ENCODE measurements around the gene BCL2.
A peak's percentile ranks its signal among the peaks of the same experiment; 100 is the strongest.

BCL2 gene

DNA sequence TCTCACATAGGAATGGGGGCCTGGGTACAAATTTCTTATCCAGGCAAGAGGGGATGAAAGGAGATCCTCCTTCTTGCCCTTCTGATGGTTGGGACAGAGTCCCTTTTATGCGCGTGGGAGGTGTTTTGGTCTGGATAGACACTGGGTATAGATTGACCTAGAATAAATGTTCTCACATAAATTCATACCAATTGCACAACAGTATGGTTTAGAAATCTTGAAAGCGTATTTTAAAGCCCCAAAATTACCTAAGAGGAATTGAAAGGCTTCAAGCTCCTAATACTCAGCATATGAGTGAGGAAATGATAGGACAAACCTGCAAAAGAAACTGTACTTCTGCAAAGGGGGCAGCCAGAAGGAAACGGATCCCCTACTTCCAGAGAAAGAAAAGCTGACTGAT lies 2.6 kb upstream of the BCL2 start:
- no peak overlapping the region for H3K4me3 ChIP-seq (ENCODE audit: low read depth, low read length)
- CTCF ChIA-PET = interaction anchor here (0.7 to 8.9 kb wide), 27 partner anchors 8 to 323 kb away, joined by 3 to 287 read pairs (median 7); no protein-coding TSS in a partner anchor
- DNase-seq (ENCODE audit: low read depth, low spot score) = no peak
- TF ChIP-seq, protein P1, sequence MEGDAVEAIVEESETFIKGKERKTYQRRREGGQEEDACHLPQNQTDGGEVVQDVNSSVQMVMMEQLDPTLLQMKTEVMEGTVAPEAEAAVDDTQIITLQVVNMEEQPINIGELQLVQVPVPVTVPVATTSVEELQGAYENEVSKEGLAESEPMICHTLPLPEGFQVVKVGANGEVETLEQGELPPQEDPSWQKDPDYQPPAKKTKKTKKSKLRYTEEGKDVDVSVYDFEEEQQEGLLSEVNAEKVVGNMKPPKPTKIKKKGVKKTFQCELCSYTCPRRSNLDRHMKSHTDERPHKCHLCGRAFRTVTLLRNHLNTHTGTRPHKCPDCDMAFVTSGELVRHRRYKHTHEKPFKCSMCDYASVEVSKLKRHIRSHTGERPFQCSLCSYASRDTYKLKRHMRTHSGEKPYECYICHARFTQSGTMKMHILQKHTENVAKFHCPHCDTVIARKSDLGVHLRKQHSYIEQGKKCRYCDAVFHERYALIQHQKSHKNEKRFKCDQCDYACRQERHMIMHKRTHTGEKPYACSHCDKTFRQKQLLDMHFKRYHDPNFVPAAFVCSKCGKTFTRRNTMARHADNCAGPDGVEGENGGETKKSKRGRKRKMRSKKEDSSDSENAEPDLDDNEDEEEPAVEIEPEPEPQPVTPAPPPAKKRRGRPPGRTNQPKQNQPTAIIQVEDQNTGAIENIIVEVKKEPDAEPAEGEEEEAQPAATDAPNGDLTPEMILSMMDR (IDR thresholded peaks at IDR 0.05; ENCODE audit: insufficient read depth, low read length, missing control alignments) = no peak
- POLR2A ChIA-PET = no interaction called here

DNA sequence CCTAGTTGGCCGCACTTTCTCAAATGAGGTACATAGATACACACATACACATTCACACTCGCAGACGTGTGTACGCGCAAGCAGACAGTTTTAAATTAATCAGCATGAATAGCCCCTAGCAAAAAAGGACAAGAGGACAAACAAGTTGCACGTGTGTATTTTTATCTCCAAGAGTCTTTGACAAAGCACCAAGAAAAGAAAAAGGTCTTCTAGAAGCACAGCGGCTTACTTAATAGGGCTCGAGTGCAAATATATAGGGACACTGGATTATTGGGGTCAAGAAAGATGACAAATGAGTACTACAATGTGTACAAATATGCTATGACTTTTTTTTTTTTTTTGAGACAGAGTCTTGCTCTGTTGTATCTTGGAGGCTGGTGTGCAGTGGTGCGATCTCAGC lies 1.7 kb upstream of the BCL2 start:
- no peak overlapping the region; the same call in 1 of the 2 replicates for H3K4me3 ChIP-seq (ENCODE audit: low read depth, low read length)
- DNase-seq (ENCODE audit: low read depth, low spot score) = no peak
- POLR2A ChIA-PET = no interaction called here
- TF ChIP-seq, protein P1 (IDR thresholded peaks at IDR 0.05; ENCODE audit: insufficient read depth, low read length, missing control alignments) = no peak
- CTCF ChIA-PET = interaction anchor here (0.6 to 8.9 kb wide), 7 partner anchors 13 to 727 kb away, joined by 3 to 287 read pairs (median 37); no protein-coding TSS in a partner anchor

DNA sequence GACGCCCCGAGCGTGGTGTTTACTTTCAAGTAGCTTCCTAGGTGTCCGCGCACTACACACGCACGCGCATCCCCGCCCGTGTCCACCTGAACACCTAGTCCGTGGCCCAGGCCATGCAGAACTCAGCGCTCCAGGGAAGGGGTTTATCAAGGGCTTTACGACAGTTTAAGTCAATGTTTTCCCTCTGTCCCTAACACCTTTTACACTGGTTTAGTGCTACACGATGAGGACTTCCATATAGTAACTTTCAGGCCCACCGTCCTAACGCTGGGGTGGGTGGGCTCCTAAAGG lies 1.4 kb upstream of the BCL2 start:
- no peak for DNase-seq (ENCODE audit: low read depth, low spot score)
- TF ChIP-seq, protein P1 (IDR thresholded peaks at IDR 0.05; ENCODE audit: insufficient read depth, low read length, missing control alignments) = no peak
- POLR2A ChIA-PET = no interaction called here
- CTCF ChIA-PET = interaction anchor here (0.6 to 8.9 kb wide), 7 partner anchors 14 to 727 kb away, joined by 3 to 287 read pairs (median 37); no protein-coding TSS in a partner anchor
- H3K4me3 ChIP-seq (ENCODE audit: low read depth, low read length) = peak overlapping the region; percentile 76

DNA sequence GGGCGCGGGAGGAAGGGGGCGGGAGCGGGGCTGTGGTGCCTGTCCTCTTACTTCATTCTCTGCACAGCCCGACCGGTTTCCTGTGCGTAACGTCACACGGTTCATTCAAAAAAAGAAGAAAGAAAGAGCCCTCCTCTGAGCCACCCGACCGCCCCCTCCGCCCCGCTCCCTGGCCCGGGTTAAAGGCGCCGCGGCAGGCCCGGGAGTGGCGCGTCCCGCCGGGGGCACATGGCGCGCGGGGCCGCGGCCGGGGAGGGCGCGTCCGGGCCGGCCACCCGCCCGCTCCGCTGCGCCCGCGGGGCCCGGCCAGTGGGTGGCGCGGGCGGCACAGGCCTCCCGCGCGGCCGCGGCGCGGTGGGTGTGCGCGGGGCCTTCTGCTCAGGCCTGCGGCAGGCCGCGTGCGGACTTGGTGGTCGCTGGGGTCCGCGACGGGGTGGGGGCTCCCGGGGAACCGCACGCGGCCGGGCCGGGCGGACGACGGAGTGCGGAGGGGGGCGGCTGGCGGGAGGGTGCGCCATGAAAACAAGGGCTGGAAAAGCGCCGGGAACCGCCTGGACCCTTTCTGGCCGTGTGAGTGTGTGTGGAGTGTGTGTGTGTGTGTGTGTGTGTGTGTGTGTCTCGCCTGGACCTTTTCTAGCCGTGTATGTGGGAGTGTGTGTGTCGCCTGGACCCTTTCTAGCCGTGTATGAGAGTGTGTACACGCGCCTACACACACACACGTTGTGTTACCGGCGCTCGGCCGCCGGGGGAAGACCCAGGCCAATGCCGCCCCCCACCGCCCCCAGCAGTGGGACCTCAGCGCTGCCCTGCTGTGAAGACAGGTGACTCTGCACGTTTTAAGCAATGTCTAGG lies 780 bp upstream of the BCL2 start:
- ChIA-PET POLR2A (no interaction called here), CTCF (interaction anchor here (0.6 to 8.9 kb wide), 12 partner anchors 7 to 421 kb away, joined by 3 to 287 read pairs (median 3); no protein-coding TSS in a partner anchor)
- no peak for DNase-seq (ENCODE audit: low read depth, low spot score)
- peak overlapping the region; percentile 76 for H3K4me3 ChIP-seq (ENCODE audit: low read depth, low read length)
- TF ChIP-seq, protein P1 (IDR thresholded peaks at IDR 0.05; ENCODE audit: insufficient read depth, low read length, missing control alignments) = no peak

DNA sequence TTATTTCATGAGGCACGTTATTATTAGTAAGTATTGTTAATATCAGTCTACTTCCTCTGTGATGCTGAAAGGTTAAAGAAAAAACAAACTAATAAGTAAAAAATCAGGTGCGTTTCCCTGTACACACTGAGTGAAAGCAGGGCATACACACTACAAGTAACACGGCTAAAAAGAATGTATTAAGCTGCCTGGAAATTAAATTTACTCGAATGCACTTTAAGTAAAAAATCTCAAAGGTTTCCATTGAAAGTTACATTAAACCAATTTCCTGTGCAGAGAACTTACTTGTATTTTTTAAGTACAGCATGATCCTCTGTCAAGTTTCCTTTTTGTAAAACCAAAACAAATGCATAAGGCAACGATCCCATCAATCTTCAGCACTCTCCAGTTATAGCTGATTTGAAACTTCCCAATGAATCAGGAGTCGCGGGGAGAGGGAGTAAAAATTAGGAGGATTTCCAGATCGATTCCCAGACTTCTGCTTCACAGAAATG lies 633 bp downstream of the BCL2 start:
- ChIA-PET CTCF (interaction anchor here (1.0 to 3.8 kb wide), 13 partner anchors 9 to 302 kb away, joined by 3 to 36 read pairs (median 3); no protein-coding TSS in a partner anchor), POLR2A (no interaction called here)
- peak overlapping the region; percentile 76 for H3K4me3 ChIP-seq (ENCODE audit: low read depth, low read length)
- no peak for DNase-seq (ENCODE audit: low read depth, low spot score)
- TF ChIP-seq, protein P1 (IDR thresholded peaks at IDR 0.05; ENCODE audit: insufficient read depth, low read length, missing control alignments) = no peak

Measured in AG04449 (cell line).